OCI-LY7 (cell line): ENCODE measurements around the gene IFFO2. TPM values are rescaled to one million over a fixed set of nuclear protein-coding genes. Genes with fewer than 3 reads are reported as not detected.

ENCODE experiments used
- BruUV-seq: library from RNA; stranded (reverse); fragments of 400-500 nt; replicated peaks from 2 replicates; lab custom pipeline; 2021; lab: Mats Ljungman, UMichigan
- CTCF ChIA-PET: fragments of 300-600 bp; sonication (Branson Sonifier 250); formaldehyde crosslinking; loops from one replicate; lab custom pipeline; 2022; ENCODE audit warnings: antibody characterized with exemption; ENCODE audit not compliant: unreplicated experiment; lab: Charles Lee
- POLR2A ChIA-PET: fragments of 300-600 bp; sonication (Branson Sonifier 250); formaldehyde crosslinking; loops from one replicate; lab custom pipeline; 2022; ENCODE audit warnings: antibody characterized with exemption; lab: Charles Lee
- DNase-seq: peaks from one replicate; pipeline ENCODE4 v3.0.0-alpha.2; 2015; ENCODE audit warnings: low spot score
- H2AFZ ChIP-seq: fragments of 200-600 bp; sonication (generic), shearing (Covaris generic); 2 replicates; pipeline ENCODE4 v1.6.1; 2014; ENCODE audit warnings: mild to moderate bottlenecking, antibody characterized with exemption, low read length, moderate library complexity
- H3K27ac ChIP-seq: fragments of 200-600 bp; sonication (generic); 2 replicates; pipeline ENCODE4 v1.5.1; 2014; ENCODE audit warnings: mixed run types, low read depth, mild to moderate bottlenecking, moderate library complexity, low read length, inconsistent platforms; ENCODE audit not compliant: poor library complexity, severe bottlenecking
- H3K36me3 ChIP-seq: fragments of 200-600 bp; sonication (generic); 2 replicates; pipeline ENCODE4 v1.6.1; 2014; ENCODE audit warnings: mild to moderate bottlenecking, antibody characterized with exemption, low read length, moderate library complexity, mixed read lengths; ENCODE audit not compliant: insufficient read depth
- H3K4me1 ChIP-seq: fragments of 200-600 bp; sonication (generic); 2 replicates; pipeline ENCODE4 v1.5.1; 2014; ENCODE audit warnings: mild to moderate bottlenecking, low read length; ENCODE audit not compliant: insufficient read depth, poor library complexity, severe bottlenecking
- H3K4me2 ChIP-seq: fragments of 200-600 bp; sonication (generic); 2 replicates; pipeline ENCODE4 v1.6.1; 2014; ENCODE audit warnings: mild to moderate bottlenecking, low read length
- H3K4me3 ChIP-seq: fragments of 200-600 bp; sonication (generic); 2 replicates; pipeline ENCODE4 v1.5.1; 2014; ENCODE audit warnings: mild to moderate bottlenecking, low read depth, low read length; ENCODE audit not compliant: poor library complexity, severe bottlenecking
- H3K79me2 ChIP-seq: fragments of 200-600 bp; sonication (generic); 2 replicates; pipeline ENCODE4 v1.6.1; 2016; ENCODE audit warnings: low read depth, mild to moderate bottlenecking, low read length, moderate library complexity, mixed read lengths; ENCODE audit not compliant: insufficient read depth
- H3K9me2 ChIP-seq: fragments of 200-600 bp; sonication (generic); 2 replicates; pipeline ENCODE4 v1.6.1; 2016; ENCODE audit warnings: mild to moderate bottlenecking, low read length, mixed read lengths; ENCODE audit not compliant: insufficient read depth
- H3K9me3 ChIP-seq: fragments of 200-600 bp; sonication (generic); 2 replicates; pipeline ENCODE4 v1.6.1; 2014; ENCODE audit warnings: mild to moderate bottlenecking, mixed run types, low read length, mixed read lengths
- H4K20me1 ChIP-seq: fragments of 200-600 bp; sonication (generic); 2 replicates; pipeline ENCODE4 v1.6.1; 2014; ENCODE audit warnings: mild to moderate bottlenecking, antibody characterized with exemption, low read length, moderate library complexity, mixed read lengths; ENCODE audit not compliant: insufficient read depth
- CTCF ChIP-seq: fragments of 200-600 bp; sonication (generic); conservative IDR thresholded peaks from 2 replicates; pipeline ENCODE4 v1.5.1; 2014; ENCODE audit warnings: mild to moderate bottlenecking, antibody characterized with exemption, low read length, moderate library complexity, mixed read lengths
- EZH2phosphoT487 ChIP-seq: fragments of 200-600 bp; sonication (generic); IDR thresholded peaks from 2 replicates; pipeline ENCODE4 v1.6.1; 2018; ENCODE audit warnings: low read depth, borderline replicate concordance, mild to moderate bottlenecking, mixed run types, antibody characterized with exemption, low read length, moderate library complexity, mixed read lengths
- intact Hi-C: fragments of 100-400 bp; cut with micrococcal nuclease; formaldehyde crosslinking; loops from one replicate; pipeline ENCODE4 v1.10.0; 2022; ENCODE audit not compliant: unreplicated experiment
- total RNA-seq, 2 experiments: library from RNA; depleted of rRNA in 1 of 2; stranded (reverse); fragments of >200 nt in 1 of 2; shearing (Covaris generic) in 1 of 2; gene quantifications; 2 replicates each; pipeline ENCODE4 v1.2.3, GENCODE V29; 2014 to 2022

IFFO2 gene
- total RNA-seq, 2 experiments from 2014 or later = 0.06 to 0.44 TPM

DNA sequence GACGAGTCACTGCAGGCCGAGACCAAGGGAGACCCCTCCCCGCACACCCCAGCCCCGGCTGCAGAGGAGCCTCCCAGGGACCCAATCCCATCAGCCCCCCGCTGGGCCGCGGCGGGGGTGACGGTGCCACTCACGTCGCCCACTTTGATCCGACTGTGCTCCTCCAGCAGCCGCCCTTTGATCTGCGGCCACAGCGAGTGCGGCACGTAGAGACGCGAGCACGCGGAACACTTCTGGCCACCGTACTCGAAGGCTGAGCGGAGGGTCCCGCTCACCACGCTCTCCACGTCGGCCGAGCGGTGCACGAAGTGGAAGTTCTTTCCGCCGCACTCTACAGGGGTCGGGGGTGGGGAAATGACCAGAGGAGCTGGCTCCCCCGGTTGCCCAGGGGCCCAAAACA, 79.2 kb downstream of the IFFO2 start:
- ChIA-PET POLR2A (no interaction called here), CTCF (no interaction called here)
- Histone ChIP-seq H3K36me3 (no peaks in the 10 kb centered on the region), H3K4me3 (no peak overlapping the region), H2AFZ (no peak overlapping the region), H3K79me2 (no peaks in the 10 kb centered on the region), H3K4me2 (no peak overlapping the region), H3K27ac (no peak overlapping the region), H3K9me3 (no peaks in the 10 kb centered on the region), H3K4me1 (no peaks in the 10 kb centered on the region), H3K9me2 (no peaks in the 10 kb centered on the region), H4K20me1 (no peaks in the 10 kb centered on the region)
- BruUV-seq = no TSS peak
- no peak for DNase-seq
- no peak for TF ChIP-seq EZH2phosphoT487
- no peak for TF ChIP-seq CTCF
- intact Hi-C loops = loop anchor here (5.0 kb wide), 1 partner anchor 280 kb away; no protein-coding TSS in a partner anchor

GRCh38 chr1:18876210-18876609, 80.3 kb downstream of the IFFO2 start:
- H3K4me2 ChIP-seq = no peak overlapping the region
- no peaks in the 10 kb centered on the region for H3K9me2 ChIP-seq
- no peaks in the 10 kb centered on the region for H3K9me3 ChIP-seq
- CTCF ChIA-PET = no interaction called here
- intact Hi-C loops = loop anchor here (5.0 kb wide), 1 partner anchor 279 kb away; no protein-coding TSS in a partner anchor
- H3K27ac ChIP-seq = no peak overlapping the region
- H3K4me1 ChIP-seq = no peaks in the 10 kb centered on the region
- no peak overlapping the region for H2AFZ ChIP-seq
- H3K4me3 ChIP-seq = no peak overlapping the region
- H3K36me3 ChIP-seq = no peaks in the 10 kb centered on the region
- DNase-seq = no peak
- no TSS peak for BruUV-seq
- no peaks in the 10 kb centered on the region for H3K79me2 ChIP-seq
- POLR2A ChIA-PET = no interaction called here
- TF ChIP-seq EZH2phosphoT487 (no peak), CTCF (no peak)
- H4K20me1 ChIP-seq = no peaks in the 10 kb centered on the region

- Histone ChIP-seq H3K27ac (no peak overlapping the region), H3K4me1 (no peaks in the 10 kb centered on the region), H3K4me2 (no peak overlapping the region), H4K20me1 (no peaks in the 10 kb centered on the region), H3K9me3 (no peaks in the 10 kb centered on the region), H2AFZ (no peak overlapping the region), H3K9me2 (no peaks in the 10 kb centered on the region), H3K4me3 (no peak overlapping the region), H3K79me2 (no peaks in the 10 kb centered on the region), H3K36me3 (no peaks in the 10 kb centered on the region)
- TF ChIP-seq CTCF = no peak
- TF ChIP-seq EZH2phosphoT487 = no peak
- CTCF ChIA-PET = interaction anchor here (0.6 to 1.0 kb wide), 2 partner anchors 8 to 212 kb away, joined by 3 read pairs; no protein-coding TSS in a partner anchor
- intact Hi-C loops = loop anchor here (5.0 kb wide), 1 partner anchor 278 kb away; no protein-coding TSS in a partner anchor
- no peak for DNase-seq
- BruUV-seq = no TSS peak
- POLR2A ChIA-PET = no interaction called here
Measured at GRCh38 chr1:18875796-18876128, 80.7 kb downstream of the IFFO2 start.
